Vagina (tissue), 2 donors: ENCODE data around the gene FAM20B.

ENCODE experiments used
- CTCF ChIP-seq, 3 experiments: fragments of 450-650 bp in 2 of 3; fragments of 200-600 bp in 1 of 3; sonication (generic) in 1 of 3; IDR thresholded peaks; one replicate each; pipeline ENCODE4 v1.5.1; 2017 to 2019; ENCODE audit warnings: antibody characterized with exemption in 3 of 3, mild to moderate bottlenecking in 2 of 3, moderate library complexity in 2 of 3
- POLR2A ChIP-seq, 2 donors: fragments of 450-650 bp; IDR thresholded peaks; one replicate each; pipeline ENCODE4 v1.6.1; 2017; ENCODE audit warnings: antibody characterized with exemption in 2 of 2, mild to moderate bottlenecking in 2 of 2, moderate library complexity in 2 of 2
- POLR2AphosphoS5 ChIP-seq, 2 donors: sonication (generic); formaldehyde crosslinking; IDR thresholded peaks; one replicate each; pipeline ENCODE4 v1.9.0; 2017; ENCODE audit warnings: antibody characterized with exemption in 2 of 2, mild to moderate bottlenecking in 2 of 2, low read depth in 1 of 2; ENCODE audit not compliant: insufficient read depth in 1 of 2

GRCh38 chr1:178976541-178976940 lies 49.2 kb upstream of the FAM20B start:
- no peak for TF ChIP-seq CTCF (IDR thresholded peaks at IDR 0.05)
- no peak for TF ChIP-seq POLR2A (IDR thresholded peaks at IDR 0.05)
- TF ChIP-seq POLR2AphosphoS5 (IDR thresholded peaks at IDR 0.05; ENCODE audit: insufficient read depth in 1 of 2, low read depth in 1 of 2) = no peak
